ENCODE measurements around the gene SLC35G6.

DNA sequence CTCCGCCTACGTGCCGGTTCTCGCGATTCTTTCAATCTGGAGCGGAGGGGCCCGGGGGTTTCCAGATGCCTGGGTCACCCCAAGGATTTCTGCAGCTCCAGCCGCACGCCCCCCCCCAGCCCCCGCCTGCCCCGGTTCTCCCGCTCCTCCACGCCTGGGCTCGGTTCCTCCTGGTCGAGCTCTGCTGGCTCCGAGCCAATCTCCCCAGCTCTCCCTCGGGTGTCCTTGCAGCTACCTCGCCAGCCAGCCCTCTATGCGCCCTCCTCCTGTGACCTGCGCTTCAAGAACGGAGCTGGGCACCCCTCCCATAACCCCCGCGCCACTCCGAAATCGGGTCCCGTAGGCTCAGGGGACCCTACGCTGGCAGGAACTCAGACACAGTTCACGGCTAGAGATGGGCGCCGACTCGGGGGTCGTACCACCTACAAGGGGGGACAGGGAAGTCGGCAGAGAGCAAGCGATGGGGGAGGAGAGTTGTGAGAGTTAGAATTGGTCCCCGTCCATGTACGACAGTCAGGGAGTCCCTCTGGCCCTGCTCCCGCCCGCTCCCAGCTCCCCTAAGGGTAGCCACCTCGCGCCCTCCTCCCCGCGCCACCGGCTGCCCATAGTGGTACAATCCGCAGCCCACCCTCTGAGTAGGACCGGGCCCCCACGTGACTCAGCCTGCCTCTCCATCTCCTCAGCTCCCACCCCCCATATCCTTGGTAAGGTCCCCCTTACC, 41.0 kb upstream of the SLC35G6 start:
- TF ChIP-seq, protein P1, sequence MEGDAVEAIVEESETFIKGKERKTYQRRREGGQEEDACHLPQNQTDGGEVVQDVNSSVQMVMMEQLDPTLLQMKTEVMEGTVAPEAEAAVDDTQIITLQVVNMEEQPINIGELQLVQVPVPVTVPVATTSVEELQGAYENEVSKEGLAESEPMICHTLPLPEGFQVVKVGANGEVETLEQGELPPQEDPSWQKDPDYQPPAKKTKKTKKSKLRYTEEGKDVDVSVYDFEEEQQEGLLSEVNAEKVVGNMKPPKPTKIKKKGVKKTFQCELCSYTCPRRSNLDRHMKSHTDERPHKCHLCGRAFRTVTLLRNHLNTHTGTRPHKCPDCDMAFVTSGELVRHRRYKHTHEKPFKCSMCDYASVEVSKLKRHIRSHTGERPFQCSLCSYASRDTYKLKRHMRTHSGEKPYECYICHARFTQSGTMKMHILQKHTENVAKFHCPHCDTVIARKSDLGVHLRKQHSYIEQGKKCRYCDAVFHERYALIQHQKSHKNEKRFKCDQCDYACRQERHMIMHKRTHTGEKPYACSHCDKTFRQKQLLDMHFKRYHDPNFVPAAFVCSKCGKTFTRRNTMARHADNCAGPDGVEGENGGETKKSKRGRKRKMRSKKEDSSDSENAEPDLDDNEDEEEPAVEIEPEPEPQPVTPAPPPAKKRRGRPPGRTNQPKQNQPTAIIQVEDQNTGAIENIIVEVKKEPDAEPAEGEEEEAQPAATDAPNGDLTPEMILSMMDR (IDR thresholded peaks at IDR 0.05; ENCODE audit: low read depth, low read length): no peak
- no peak for TF ChIP-seq EZH2phosphoT487 (IDR thresholded peaks at IDR 0.05; ENCODE audit: low read depth)
